GM19372 (cell line): ENCODE data around the gene IGFALS.
A peak's percentile ranks its signal among the peaks of the same experiment; 100 is the strongest.

ENCODE experiments used
- ATAC-seq: cut with Tn5 transposase; IDR thresholded peaks from one replicate; pipeline ENCODE4 v1.9.1; 2021; ENCODE audit warnings: mild to moderate bottlenecking, low read depth, moderate library complexity; ENCODE audit not compliant: unreplicated experiment

IGFALS gene

DNA sequence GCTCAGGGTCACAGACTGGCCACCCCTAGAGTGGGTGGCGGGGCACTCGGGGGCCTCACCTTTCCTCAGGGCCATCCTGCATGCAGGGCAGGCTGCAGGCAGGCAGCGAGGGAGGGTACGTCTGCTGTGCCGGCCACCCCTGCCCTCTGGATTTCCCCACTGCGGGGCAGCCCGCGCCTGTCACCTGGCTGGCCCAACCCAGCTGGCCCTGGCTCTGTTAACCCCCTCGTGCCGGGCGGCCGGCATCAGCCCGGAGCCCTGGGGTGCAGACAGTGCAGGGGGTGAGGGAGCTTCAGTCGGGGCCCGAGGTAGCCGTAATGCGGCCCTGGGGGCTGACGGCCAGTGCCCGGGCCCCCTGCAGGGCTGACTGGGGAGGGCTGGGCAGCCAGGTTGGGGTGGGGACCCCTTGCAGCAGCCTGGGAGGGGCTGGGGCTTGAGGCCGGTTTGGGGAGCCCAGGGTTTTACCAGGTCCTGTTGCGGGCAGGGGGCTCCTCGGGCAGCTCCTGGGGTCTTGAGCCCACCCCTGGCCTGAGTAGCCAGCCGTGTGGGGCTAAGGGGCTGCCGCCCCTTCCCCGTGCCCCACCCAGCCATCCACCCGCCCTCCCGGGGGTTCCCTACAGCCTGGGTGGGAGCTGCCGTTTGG lies at the start of gene IGFALS:
Gene IGFALS (minus strand): TSS at position 128 of the 643 bp plus-strand sequence. CDS start 53 bp downstream, at position 75.
- ATAC-seq, result no peak

DNA sequence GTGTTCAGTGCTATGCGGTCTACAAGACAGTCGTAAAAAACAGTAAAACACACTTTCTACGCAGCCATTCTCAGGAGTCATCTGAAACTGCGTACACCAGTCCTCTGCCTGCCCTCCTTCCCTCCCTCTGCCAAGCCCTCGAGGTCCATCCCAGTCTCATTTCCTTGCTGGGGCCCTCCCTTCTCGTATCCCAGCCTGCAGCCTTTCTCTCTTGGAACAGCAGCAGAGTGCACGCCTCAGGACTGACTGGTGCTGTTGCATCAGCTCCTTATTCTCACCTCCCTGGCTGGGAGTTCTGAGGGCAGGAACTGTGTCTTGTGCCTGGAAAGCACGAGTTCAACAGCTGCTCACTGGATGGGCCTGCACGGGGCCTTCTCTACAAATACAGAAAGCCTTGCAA lies 46.0 kb upstream of the IGFALS start:
- no peak for ATAC-seq

DNA sequence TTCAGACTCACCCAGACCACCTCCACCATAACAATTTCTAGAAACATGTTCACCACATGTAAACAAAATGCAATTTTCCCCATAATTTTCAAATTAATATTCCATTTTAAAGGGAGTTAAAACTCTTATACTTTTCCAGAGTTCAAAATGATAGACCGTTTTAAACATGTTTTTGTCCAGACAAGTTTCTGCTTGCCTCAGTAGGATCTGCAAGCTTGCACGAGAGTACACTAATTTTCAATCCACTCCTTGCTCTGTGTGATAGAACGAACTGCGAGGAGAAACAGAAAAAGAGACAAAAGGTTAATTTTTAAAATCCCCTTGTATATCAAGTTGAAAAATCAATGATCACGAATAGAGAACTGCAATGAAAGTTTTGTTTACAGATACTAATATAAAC lies 40.6 kb upstream of the IGFALS start:
- no peak for ATAC-seq

DNA sequence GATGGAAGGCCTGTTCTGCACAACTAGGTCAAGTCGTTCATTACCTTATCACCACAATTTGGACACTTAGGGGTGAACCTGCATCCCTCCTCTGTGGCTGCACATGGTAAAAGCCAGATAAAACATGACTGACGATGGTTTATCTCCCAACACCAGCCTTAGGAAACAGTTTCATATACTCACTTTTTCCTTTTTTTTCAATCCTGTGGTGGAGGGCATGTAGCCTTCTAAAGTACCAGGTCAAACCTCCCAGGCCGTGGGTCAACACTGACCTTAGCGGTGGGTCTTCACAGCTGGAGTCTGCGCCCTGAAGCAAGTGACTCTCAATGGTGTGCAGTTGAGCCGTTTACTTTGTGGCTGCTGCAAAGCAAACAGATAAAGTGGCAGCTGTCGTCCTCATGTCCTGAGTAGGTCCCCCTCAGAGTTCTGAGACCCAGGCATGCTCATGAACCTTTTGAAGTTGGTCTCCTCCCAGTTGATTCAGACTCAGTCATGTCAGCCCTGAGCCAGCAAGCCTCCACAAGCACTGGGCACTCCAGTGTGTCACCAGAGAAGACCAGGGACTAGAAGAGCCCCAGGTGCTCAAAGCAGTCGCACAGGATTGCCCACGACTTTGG lies 39.4 kb upstream of the IGFALS start:
- ATAC-seq, result no peak

DNA sequence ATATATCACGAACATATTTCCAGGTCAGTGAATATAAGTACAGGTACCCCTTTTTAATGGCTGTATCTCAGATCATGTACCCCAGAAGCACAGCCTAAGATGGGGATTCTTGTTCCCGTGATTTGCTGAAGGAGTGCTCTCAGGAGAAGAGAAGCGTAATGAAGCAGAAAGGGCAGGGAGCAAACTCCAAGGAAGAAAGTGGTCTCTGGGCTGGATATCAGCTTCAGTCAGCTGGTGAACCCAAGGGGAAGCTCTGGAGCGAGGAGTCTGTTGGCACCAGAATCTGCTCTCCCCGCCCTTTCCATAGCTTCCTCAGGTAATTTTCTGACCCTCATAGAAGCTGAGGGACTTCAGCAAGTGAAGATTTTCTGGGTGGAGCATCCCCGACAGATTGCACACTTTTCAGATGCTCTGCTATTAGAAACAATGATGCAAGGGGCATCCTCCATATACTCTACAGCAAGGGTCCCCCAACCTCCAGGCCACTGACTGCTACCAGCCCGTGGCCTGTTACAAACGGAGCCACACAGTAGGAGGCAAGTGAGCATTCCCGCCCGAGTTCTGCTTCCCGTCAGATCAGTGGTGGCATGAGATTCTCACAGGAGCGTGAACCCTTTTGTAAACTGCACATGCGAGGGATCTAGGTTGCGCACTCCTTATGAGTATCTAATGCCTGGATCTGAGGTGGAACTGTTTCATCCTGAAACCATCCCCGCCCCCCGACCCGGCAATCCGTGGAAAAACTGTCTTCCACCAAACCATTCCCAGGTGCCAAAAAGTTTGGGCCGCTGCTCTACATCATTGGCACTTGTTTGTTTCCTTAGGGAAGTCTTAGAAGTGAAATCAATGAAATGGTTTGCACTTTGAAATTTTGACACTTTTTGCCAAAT lies 37.9 kb upstream of the IGFALS start:
- ATAC-seq, result no peak

DNA sequence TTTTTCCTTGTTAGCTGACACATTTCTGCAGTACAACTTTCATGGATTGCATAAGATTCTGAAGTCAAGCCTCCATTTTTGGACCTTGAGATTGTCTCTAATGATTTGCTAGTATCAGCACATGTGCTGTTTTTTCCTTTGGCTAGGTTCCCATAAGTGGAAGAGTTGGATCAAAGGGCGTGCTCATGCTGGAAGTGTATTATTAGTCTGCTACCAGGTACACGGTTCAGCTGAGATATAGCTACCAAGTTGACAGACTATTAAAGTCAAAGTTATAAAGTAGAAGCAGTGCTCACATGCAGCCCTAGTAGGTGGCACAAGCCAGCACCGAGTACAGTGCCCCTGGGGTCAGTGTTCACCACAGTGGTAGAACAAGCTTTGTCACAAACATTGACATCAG lies 36.7 kb upstream of the IGFALS start:
- ATAC-seq, result no peak

DNA sequence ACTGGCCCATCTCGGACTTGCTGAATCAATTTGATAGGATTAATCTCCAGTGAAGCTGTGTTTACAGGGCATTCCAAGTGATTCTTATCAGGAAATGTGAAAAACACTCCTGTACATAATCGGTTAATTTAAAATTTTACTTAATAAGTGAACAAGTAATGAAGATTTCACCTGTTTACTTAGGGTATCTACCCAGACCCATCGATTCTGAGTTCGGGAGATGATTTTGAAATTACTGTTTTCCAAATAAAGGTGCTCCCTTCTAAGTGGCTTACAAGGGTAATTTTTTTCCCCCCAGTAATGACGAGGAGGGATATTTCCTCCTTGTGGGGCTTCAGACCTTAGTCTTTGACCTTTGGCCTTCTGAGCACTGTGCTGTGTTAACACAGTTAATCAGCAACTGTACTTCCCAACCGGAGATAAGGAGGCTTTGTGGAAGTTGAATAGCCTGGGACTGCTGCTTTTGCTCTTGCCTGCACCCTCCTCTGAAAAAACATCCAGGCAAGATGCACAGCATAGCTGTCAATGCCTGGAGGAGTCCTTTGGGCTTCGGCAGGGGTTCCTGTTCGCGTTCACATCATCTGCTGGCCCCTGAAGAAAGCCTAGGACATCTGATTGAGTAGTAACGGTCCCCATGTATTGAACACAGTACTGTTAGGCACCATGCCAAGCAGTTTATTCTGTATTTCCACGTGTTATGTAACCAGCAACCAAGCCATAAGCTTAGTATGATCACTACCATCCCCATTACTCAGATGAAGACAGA lies 35.3 kb upstream of the IGFALS start:
- no peak for ATAC-seq

DNA sequence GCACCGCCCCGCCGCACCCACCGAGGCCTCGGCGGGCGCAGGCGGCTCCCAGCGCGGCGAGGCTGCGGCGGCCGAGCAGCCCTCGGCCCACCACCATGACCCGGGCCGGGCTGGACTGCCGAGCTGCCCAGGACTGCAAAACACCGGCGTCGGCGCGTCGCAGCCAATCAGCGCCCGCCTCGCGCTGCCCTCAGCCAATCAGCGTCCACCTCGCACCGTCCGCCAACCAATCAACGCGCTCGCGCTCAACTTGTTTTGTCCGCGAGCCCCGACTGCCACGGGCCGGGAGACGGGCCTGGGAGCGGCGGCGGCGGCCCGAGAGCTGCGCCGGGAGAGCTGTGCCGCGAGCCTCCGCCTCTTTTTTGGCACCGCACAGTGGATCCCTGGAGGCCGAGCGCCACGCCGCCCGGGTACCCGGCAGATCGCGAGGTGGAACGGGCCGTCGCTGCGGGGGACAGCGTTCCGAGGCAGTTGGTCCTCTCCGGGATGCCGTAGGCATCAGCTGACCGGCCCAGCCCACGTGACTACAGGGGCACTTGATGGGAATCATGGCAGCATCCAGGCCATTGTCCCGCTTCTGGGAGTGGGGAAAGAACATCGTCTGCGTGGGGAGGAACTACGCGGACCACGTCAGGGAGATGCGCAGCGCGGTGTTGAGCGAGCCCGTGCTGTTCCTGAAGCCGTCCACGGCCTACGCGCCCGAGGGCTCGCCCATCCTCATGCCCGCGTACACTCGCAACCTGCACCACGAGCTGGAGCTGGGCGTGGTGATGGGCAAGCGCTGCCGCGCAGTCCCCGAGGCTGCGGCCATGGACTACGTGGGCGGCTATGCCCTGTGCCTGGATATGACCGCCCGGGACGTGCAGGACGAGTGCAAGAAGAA lies 33.4 kb upstream of the IGFALS start, which contains the start of the genes FAHD1 and HAGH:
Gene FAHD1 (plus strand): TSS at position 516 of the 883 bp plus-strand sequence. CDS start 33 bp downstream, at position 549.
Gene HAGH (minus strand): TSS at position 135 of the 883 bp plus-strand sequence. CDS start 38 bp downstream, at position 97.
- ATAC-seq, result peak; percentile 87

DNA sequence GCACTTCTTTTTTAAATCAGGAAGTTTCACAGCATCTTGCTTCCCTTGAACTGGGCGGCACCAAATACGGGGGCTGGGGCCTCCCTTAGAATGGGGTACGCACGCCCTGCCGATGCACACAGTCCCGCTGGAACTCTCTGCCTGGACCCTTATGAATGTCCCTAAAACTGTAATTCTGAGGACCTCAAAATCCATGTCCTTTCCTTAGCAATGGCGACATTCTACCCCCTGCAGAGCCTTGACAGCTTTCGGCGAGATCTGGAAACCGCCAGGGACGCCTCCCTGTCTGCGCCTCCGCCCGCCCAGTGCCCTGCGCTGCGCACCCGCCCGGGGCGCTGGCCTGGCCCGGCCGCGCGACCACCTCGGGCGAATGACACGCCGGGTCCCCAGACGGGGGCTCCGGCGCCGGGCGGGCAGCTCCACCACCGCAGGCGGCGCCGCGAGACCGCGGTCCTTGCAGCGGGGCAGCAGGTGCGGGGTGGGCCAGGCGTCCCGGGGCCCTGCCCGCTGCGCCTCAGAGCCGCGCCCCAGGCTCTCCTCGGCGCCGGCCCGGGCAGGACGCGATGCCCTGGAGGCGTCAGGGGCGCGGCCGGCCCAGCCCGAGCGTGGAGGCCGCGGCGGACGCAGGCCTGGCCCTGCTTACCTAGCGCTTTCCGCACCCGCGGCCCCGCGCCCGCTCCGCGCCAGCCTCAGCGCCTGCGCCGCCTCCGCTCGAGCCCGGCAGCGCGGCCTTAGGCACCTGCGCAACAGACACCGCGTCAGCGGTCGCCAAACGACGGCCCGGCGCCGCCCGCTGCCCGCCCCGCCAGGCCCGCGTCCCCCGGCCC lies 32.6 kb upstream of the IGFALS start:
- peak; percentile 50 for ATAC-seq

DNA sequence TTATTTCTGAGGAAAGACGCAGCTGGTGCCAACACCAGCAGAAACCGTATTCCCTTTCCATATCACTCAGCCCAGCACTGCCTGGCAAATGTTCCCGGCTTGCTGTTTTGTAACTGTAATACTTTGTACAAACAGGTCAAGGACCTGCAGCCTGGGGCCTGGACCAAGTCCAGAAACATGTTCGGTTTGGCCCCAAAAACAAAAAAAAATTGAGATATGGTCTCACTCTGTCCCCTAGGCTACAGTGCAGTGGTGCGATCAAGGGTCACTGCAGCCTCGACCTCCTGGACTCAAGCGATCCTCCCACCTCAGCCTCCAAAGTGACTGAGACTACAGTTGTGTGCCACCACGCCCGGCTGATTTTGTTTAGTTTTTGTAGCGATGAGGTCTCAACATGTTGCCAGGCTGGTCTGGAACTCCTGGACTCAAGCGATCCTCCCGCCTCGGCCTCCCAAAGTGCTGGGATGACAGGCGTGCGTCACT lies 31.9 kb upstream of the IGFALS start:
- no peak for ATAC-seq

DNA sequence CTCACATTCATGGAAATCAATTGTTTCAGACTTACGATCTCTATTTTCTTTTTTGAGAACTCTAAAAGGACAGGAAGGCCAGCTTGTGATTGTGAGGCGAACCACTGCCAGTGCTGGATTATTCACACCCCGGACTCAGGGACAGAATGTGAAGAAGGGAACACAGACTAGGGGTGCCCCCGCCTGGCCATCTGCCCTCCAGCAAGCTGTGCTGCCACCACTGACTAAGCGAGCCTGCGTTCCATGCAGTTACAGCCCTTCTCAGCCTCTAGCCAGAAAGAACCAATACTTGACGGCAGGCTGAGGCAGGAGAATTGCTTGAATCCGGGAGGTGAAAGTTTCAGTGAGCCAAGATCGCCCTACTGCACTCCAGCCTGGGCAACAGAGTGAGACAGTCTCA lies 30.3 kb upstream of the IGFALS start:
- no peak for ATAC-seq

DNA sequence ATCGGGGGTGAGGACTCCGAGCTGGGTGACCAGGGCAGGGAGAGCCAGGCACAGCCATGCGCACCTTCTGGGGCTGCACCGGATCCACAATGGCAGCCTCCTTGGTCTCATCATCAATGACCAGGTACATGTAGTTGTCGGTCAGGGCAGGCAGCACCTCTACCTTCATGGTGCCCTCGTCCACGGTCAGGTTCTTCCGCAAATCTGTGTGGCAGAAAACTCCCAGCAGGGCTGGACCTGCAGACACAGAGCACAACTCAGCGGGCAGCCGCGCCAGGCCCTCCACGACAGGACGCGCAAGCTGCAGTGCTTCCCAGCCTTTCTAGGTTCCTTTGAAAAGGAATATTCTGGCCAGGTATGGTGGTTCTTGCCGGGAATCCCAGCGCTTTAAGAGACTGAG lies 29.3 kb upstream of the IGFALS start:
- no peak for ATAC-seq

DNA sequence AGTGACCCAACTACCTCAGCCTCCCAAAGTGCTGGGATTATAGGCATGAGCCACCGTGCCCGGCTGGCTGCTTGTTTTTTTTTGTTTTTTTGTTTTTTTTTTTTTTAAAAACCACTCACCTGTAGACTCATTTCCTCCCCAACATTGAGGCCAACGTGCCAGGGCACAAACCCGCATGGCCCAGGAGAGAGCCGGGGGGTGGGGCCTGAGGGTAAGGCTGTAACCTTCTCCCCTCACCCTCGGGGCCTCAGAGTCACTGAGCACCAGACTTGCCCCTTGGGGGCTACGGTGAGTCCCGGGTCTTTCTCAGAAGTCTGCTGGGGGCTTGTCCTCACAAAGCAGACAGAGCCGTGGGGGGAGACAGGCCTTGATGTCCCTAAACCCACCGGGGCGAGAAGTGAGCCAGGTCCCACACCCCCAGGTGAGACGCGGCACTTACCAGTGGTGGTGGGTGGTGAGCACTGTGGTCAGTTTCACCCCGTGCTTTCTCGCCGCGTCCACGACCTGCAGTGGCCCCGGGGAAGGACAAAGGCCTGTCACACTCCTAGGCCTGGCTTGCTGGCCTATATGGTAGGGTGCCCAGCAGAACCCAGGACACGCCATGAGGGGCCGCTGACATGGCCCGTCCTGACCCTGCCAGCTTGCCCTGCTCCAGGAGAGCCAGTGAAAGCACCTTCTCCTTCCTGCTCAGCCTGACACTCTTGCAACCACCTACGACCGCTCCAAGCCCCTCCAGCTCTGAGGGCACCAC lies 28.5 kb upstream of the IGFALS start:
- ATAC-seq, result no peak

DNA sequence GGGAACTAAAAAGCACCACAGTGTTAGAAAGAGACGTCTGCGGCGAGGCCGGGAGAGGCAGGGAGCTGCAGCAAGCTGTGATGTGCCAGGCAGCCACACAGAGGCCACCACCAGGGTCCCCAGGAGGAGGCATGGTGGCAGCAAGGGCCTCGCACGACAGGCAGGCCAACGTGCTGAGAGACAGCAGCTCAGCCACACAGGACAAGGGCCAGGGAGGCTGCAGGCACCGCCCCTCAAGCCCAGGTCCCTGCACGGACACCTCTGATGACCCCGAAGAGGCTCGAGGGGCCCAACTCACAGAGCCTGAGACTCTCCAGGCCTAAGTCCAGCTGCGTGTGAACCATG lies 27.4 kb upstream of the IGFALS start:
- ATAC-seq, result no peak

DNA sequence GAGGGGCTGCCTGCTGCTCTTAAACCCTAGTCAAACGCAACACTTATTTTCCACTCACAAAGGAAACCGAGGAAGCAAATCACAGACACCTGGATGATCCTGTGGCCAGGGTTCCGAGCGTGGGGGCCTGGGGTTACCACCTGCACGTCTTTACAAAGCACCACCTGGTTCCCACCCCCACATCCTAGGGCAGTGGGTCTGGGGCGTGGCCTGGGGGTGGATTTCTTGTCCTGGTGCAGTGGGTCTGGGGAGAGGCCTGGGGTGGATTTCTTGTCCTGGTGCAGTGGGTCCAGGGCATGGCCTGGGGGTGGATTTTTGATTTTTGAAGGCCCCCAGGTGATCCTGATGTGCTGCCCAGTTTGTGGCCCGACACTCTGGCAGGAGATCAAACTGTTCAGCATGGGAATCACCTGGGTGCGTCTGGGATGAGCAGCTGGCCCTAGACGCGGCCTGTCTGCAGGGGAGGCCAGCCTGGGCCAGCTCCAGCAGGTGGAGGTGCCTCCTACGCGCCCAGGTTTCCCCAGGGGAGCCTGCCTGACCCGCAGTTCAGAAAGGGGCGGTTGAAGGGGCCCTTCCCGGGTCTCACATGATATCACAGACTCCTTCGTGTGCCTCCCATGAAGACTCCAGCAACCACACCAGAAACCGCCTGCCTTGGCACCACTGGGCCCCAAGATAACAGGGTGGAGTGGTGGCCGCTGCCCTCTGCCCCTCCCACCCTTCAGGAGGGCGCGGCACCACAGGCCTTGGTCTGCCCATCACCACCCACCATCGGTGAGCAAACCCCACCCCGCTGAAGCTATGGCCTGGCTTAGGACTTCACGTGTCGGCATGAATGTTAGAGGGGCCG lies 26.8 kb upstream of the IGFALS start:
- ATAC-seq, result no peak

DNA sequence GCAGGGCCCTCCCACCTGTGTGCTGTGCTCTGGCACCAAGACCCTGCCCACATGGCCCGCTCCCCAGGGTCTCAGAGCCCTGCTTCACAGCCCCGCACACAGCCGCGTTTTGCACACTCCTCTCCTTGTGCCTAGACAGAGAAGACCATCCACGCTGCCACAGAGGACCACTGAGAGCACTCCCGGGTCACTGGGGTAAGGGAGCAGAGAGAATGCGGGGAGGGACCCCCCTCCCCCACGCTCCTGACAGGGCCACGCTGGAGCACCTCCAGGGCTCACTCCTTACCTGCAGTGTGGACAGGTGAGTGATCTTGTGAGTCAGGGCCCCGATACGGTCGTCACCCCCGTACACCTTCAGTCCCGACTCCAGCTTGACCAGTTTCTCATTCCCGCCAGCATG lies 26.1 kb upstream of the IGFALS start:
- ATAC-seq, result no peak

DNA sequence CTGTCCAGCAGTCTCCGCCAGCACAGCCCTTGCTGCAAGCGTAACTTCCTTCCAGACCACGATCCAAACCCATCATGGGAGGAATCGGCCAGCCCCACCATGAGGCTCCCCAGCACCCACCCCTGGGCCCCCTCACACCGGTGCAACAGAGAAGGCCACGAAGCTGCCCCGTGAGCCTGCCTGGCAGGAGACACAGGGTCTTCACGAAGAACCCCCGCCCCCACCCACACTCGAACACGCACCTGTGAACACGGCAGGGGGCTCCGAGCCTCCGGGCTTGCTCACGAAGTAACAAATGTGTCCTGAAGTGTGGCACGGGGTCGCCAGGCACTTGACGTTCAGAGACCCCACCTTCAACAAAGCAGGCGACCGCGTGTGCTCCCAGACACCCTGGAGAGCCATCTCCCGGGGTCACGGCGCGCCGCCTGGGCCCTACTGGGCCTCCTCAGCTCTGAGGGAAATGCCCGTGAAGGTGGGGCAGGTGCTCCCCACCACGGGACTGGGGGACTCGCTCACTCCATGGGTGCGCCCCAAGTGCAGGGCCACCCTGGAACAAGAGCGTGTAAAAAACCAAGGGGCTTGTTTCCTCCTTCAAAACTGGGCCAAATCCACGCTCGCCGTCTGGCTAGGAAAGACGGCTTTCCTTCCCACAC lies 25.5 kb upstream of the IGFALS start:
- ATAC-seq, result no peak
